ENCODE data around the gene LY6G5C.

The LY6G5C gene

GRCh38 chr6:31705931-31706330 is 25.1 kb upstream of the LY6G5C start:
- ATAC-seq (no peak), DNase-seq (ENCODE audit: low spot score in 2 of 2) (no peak)
- H3K4me1 Mint-ChIP-seq = peaks cover 29% of the 10 kb centered on the region
- no peak overlapping the region for H3K27ac Mint-ChIP-seq
- no peaks in the 10 kb centered on the region for H3K9me3 Mint-ChIP-seq
- H3K4me3 Mint-ChIP-seq = no peak overlapping the region
- H3K36me3 Mint-ChIP-seq = peaks cover 15% of the 10 kb centered on the region

GRCh38 chr6:31702819-31703716 is 22.2 kb upstream of the LY6G5C start, which contains the start of gene ABHD16A:
Gene ABHD16A (minus strand): TSS chr6:31703324. CDS start chr6:31703281, 43 bp downstream.
- peak; percentile 85 to 95 for DNase-seq (ENCODE audit: low spot score in 2 of 2)
- Mint-ChIP-seq H3K4me3 (peak within 1 kb of the TSS; percentile 94), H3K27ac (peak within 1 kb of the TSS; percentile 95), H3K4me1 (peaks cover 26% of the 10 kb centered on the region), H3K9me3 (no peaks in the 10 kb centered on the region), H3K36me3 (peaks cover 44% of the 10 kb centered on the region)
- ATAC-seq = peak; percentile 97

- peak overlapping the region; percentile 94 for H3K4me3 Mint-ChIP-seq
- peaks cover 33% of the 10 kb centered on the region for H3K4me1 Mint-ChIP-seq
- peak overlapping the region; percentile 95 for H3K27ac Mint-ChIP-seq
- peaks cover 50% of the 10 kb centered on the region for H3K36me3 Mint-ChIP-seq
- no peak for DNase-seq (ENCODE audit: low spot score in 2 of 2)
- no peaks in the 10 kb centered on the region for H3K9me3 Mint-ChIP-seq
- ATAC-seq = peak; percentile 27
These were observed 21.5 kb upstream of the LY6G5C start for GRCh38 chr6:31702405-31702818.

- Mint-ChIP-seq H3K4me3 (peak overlapping the region; percentile 94), H3K9me3 (no peaks in the 10 kb centered on the region), H3K4me1 (peaks cover 38% of the 10 kb centered on the region), H3K36me3 (peaks cover 56% of the 10 kb centered on the region), H3K27ac (peak overlapping the region; percentile 95)
- no peak for ATAC-seq
- no peak for DNase-seq (ENCODE audit: low spot score in 2 of 2)
These were observed 21.0 kb upstream of the LY6G5C start for GRCh38 chr6:31701666-31702404.

- no peak for DNase-seq (ENCODE audit: low spot score in 2 of 2)
- H3K27ac Mint-ChIP-seq = peak overlapping the region; percentile 95
- ATAC-seq = no peak
- peak overlapping the region; percentile 94 for H3K4me3 Mint-ChIP-seq
- H3K9me3 Mint-ChIP-seq = no peaks in the 10 kb centered on the region
- peaks cover 66% of the 10 kb centered on the region for H3K36me3 Mint-ChIP-seq
- H3K4me1 Mint-ChIP-seq = peaks cover 38% of the 10 kb centered on the region
These were observed 20.0 kb upstream of the LY6G5C start for GRCh38 chr6:31700740-31701401.

- Mint-ChIP-seq H3K4me3 (peak overlapping the region; percentile 3), H3K27ac (peak overlapping the region; percentile 83), H3K9me3 (no peaks in the 10 kb centered on the region), H3K4me1 (peaks cover 31% of the 10 kb centered on the region), H3K36me3 (peaks cover 95% of the 10 kb centered on the region)
- DNase-seq (ENCODE audit: low spot score in 2 of 2) = no peak
- ATAC-seq = peak; percentile 85
These were observed 16.7 kb upstream of the LY6G5C start for GRCh38 chr6:31697555-31697954.

- H3K36me3 Mint-ChIP-seq = peaks cover 87% of the 10 kb centered on the region
These were observed 12.7 kb upstream of the LY6G5C start for GRCh38 chr6:31693535-31693934.

GRCh38 chr6:31692886-31693285 is 12.0 kb upstream of the LY6G5C start:
- peaks cover 87% of the 10 kb centered on the region for H3K36me3 Mint-ChIP-seq
- ATAC-seq (no peak), DNase-seq (ENCODE audit: low spot score in 2 of 2) (no peak)
- no peak overlapping the region for H3K4me3 Mint-ChIP-seq
- H3K4me1 Mint-ChIP-seq = peaks cover 18% of the 10 kb centered on the region
- H3K27ac Mint-ChIP-seq = no peak overlapping the region
- no peaks in the 10 kb centered on the region for H3K9me3 Mint-ChIP-seq

More at GRCh38 chr6:31693535-31693934, 12.7 kb upstream of the LY6G5C start:
- no peak overlapping the region for H3K27ac Mint-ChIP-seq
- no peak overlapping the region for H3K4me3 Mint-ChIP-seq
- no peaks in the 10 kb centered on the region for H3K9me3 Mint-ChIP-seq
- DNase-seq (ENCODE audit: low spot score in 2 of 2) (no peak), ATAC-seq (no peak)
- H3K4me1 Mint-ChIP-seq = peaks cover 21% of the 10 kb centered on the region

GRCh38 chr6:31692353-31692752 is 11.5 kb upstream of the LY6G5C start:
- H3K27ac Mint-ChIP-seq = no peak overlapping the region
- H3K4me3 Mint-ChIP-seq = no peak overlapping the region
- H3K4me1 Mint-ChIP-seq = peaks cover 13% of the 10 kb centered on the region
- DNase-seq (ENCODE audit: low spot score in 2 of 2) (no peak), ATAC-seq (no peak)
- H3K36me3 Mint-ChIP-seq = peaks cover 87% of the 10 kb centered on the region
- H3K9me3 Mint-ChIP-seq = no peaks in the 10 kb centered on the region

GRCh38 chr6:31691564-31692108 is 10.8 kb upstream of the LY6G5C start:
- no peak overlapping the region for H3K4me3 Mint-ChIP-seq
- H3K9me3 Mint-ChIP-seq = no peaks in the 10 kb centered on the region
- no peak overlapping the region for H3K27ac Mint-ChIP-seq
- DNase-seq (ENCODE audit: low spot score in 2 of 2) = no peak
- peaks cover 8% of the 10 kb centered on the region for H3K4me1 Mint-ChIP-seq
- H3K36me3 Mint-ChIP-seq = peaks cover 87% of the 10 kb centered on the region
- ATAC-seq = no peak

- peaks cover 8% of the 10 kb centered on the region for H3K4me1 Mint-ChIP-seq
- no peak for ATAC-seq
- no peaks in the 10 kb centered on the region for H3K9me3 Mint-ChIP-seq
- peaks cover 87% of the 10 kb centered on the region for H3K36me3 Mint-ChIP-seq
- no peak overlapping the region for H3K27ac Mint-ChIP-seq
- H3K4me3 Mint-ChIP-seq = no peak overlapping the region
- DNase-seq (ENCODE audit: low spot score in 2 of 2) = no peak
These were observed 10.2 kb upstream of the LY6G5C start for GRCh38 chr6:31691078-31691463.

GRCh38 chr6:31690231-31691077 is 9.6 kb upstream of the LY6G5C start:
- ATAC-seq = no peak
- DNase-seq (ENCODE audit: low spot score in 2 of 2) = no peak
- H3K9me3 Mint-ChIP-seq = no peaks in the 10 kb centered on the region
- no peak overlapping the region for H3K4me3 Mint-ChIP-seq
- H3K27ac Mint-ChIP-seq = peak overlapping the region; percentile 74
- peaks cover 8% of the 10 kb centered on the region for H3K4me1 Mint-ChIP-seq
- peaks cover 87% of the 10 kb centered on the region for H3K36me3 Mint-ChIP-seq

- peaks cover 8% of the 10 kb centered on the region for H3K4me1 Mint-ChIP-seq
- DNase-seq (ENCODE audit: low spot score in 2 of 2) = no peak
- peaks cover 85% of the 10 kb centered on the region for H3K36me3 Mint-ChIP-seq
- H3K27ac Mint-ChIP-seq = peak overlapping the region; percentile 74
- ATAC-seq = peak; percentile 39
- no peak overlapping the region for H3K4me3 Mint-ChIP-seq
- H3K9me3 Mint-ChIP-seq = no peaks in the 10 kb centered on the region
These were observed 8.6 kb upstream of the LY6G5C start for GRCh38 chr6:31689249-31690110.

All from stimulated activated effector memory CD8-positive, alpha-beta T cell treated with anti-CD3 and anti-CD28 coated beads, Interleukin-12 subunit alpha, Interleukin-12 subunit beta, amount 100 ng/mL, for 72 hours (primary cell).